HUDEP-2 (cell line): ENCODE results near the gene DOHH.
"Not testable (repeated sequence)": the region's sequence is repeated elsewhere in the genome, so short reads cannot be mapped to it uniquely, and the experiment has no call there.

Experiments used
- DNase-seq, 76 experiments: peaks; one replicate each; lab custom pipeline; 2025; ENCODE audit not compliant: unreplicated experiment in 76 of 76; lab: John Stamatoyannopoulos, UW

DOHH gene

GRCh38 chr19:3446657-3447056 is 53.8 kb downstream of the DOHH start:
- DNase-seq, result not testable (repeated sequence)

- DNase-seq, result no peak
Observed at GRCh38 chr19:3444695-3445234, 55.7 kb downstream of the DOHH start.

GRCh38 chr19:3443840-3444694 is 56.4 kb downstream of the DOHH start:
- no peak for DNase-seq

- DNase-seq, result no peak
Observed at GRCh38 chr19:3442487-3443071, 57.9 kb downstream of the DOHH start.

- DNase-seq, result no peak
Observed at GRCh38 chr19:3441986-3442329, 58.5 kb downstream of the DOHH start.

GRCh38 chr19:3441089-3441985 is 59.1 kb downstream of the DOHH start:
- no peak for DNase-seq
